K562 (cell line): ENCODE results near the gene PPP2R1A. TPM values are rescaled to one million over a fixed set of nuclear protein-coding genes. Genes with fewer than 3 reads are reported as not detected.

Source experiments
- ATAC-seq: fragments of 200-7000 bp; cut with Tn5 transposase; 3 replicates; pipeline ENCODE4 v1.9.1; 2020; ENCODE audit warnings: moderate library complexity
- BruUV-seq: library from RNA; stranded (reverse); fragments of 400-500 nt; replicated peaks from 2 replicates; lab custom pipeline; 2021; lab: Mats Ljungman, UMichigan
- CTCF ChIA-PET: fragments of 300-600 bp; formaldehyde crosslinking; extraction: SDS; loops from one replicate; lab custom pipeline; 2021; ENCODE audit warnings: low intra/inter-chr PET ratio; lab: Yijun Ruan, JAX
- POLR2A ChIA-PET: fragments of 300-600, 350-650 bp; sonication (Branson Sonifier 250); formaldehyde crosslinking; extraction: SDS; loops from one replicate; lab custom pipeline; 2021; ENCODE audit warnings: antibody characterized with exemption, inconsistent platforms; lab: Yijun Ruan, JAX
- DNase-seq, 4 experiments: peaks; one replicate each; pipeline versions ENCODE4 v3.0.0 to v3.0.0-alpha.2; 2011 to 2018; ENCODE audit warnings: low spot score in 3 of 4, mixed read lengths in 3 of 4; ENCODE audit errors: extremely low read depth in 1 of 4
- FAIRE-seq: peaks from 2 replicates; lab custom pipeline; 2011; peaks lifted over from hg19 to GRCh38; lab: Jason Lieb, UNC
- H2AFZ ChIP-seq: 2 replicates; pipeline ENCODE4 v1.6.0; 2011; ENCODE audit warnings: low read depth, low read length, control low read depth, inconsistent platforms
- H3K27ac ChIP-seq: fragments of 200-600 bp; 3 replicates; pipeline ENCODE4 v1.8.0; 2011; ENCODE audit warnings: low read depth, mild to moderate bottlenecking, control low read depth, inconsistent platforms, low read length, moderate library complexity, mixed read lengths; ENCODE audit errors: extremely low read depth
- H3K27me3 ChIP-seq, 2 experiments: fragments of 300-600 bp in 1 of 2; 2 replicates in 1 of 2; 3 replicates in 1 of 2; pipeline versions ENCODE4 v1.6.0 to v1.8.0; 2011; ENCODE audit warnings: inconsistent platforms in 2 of 2, low read length in 2 of 2, mild to moderate bottlenecking in 1 of 2, mixed read lengths in 1 of 2, moderate library complexity in 1 of 2; ENCODE audit not compliant: control insufficient read depth in 2 of 2, insufficient read depth in 2 of 2
- H3K36me3 ChIP-seq: fragments of 300-600 bp; 3 replicates; pipeline ENCODE4 v1.8.0; 2011; ENCODE audit warnings: mild to moderate bottlenecking, low read length, inconsistent platforms; ENCODE audit not compliant: control insufficient read depth, insufficient read depth
- H3K4me1 ChIP-seq, 2 experiments: fragments of 200-600 bp in 1 of 2; replicated peaks in 1 of 2; 2 replicates in 1 of 2; 3 replicates in 1 of 2; pipeline versions ENCODE4 v1.5.1 to v1.8.0; 2011; ENCODE audit warnings: inconsistent platforms in 2 of 2, low read length in 2 of 2, mild to moderate bottlenecking in 1 of 2, mixed read lengths in 1 of 2, moderate library complexity in 1 of 2; ENCODE audit not compliant: control insufficient read depth in 2 of 2, insufficient read depth in 2 of 2
- H3K4me2 ChIP-seq: 2 replicates; pipeline ENCODE4 v1.6.1; 2011; ENCODE audit warnings: low read length, control low read depth, inconsistent platforms, mixed read lengths; ENCODE audit not compliant: insufficient read depth
- H3K4me3 ChIP-seq: fragments of 200-600 bp; sonication (generic), shearing (Covaris generic); 2 replicates; pipeline ENCODE4 v1.5.1; 2016; ENCODE audit warnings: control low read depth, inconsistent platforms
- H3K79me2 ChIP-seq: fragments of 200-600 bp; 3 replicates; pipeline ENCODE4 v1.8.0; 2011; ENCODE audit warnings: low read length, inconsistent platforms; ENCODE audit not compliant: control insufficient read depth, insufficient read depth
- H3K9ac ChIP-seq, 2 experiments: 2 replicates each; pipeline versions ENCODE4 v1.6.0 to v1.6.1; 2011; ENCODE audit warnings: low read depth in 2 of 2, low read length in 2 of 2, control low read depth in 1 of 2, inconsistent platforms in 1 of 2, mild to moderate bottlenecking in 1 of 2, mixed read lengths in 1 of 2; ENCODE audit not compliant: insufficient read depth in 1 of 2
- H3K9me1 ChIP-seq: one replicate; pipeline ENCODE4 v1.6.0; 2011; ENCODE audit warnings: inconsistent platforms, mild to moderate bottlenecking, low read length, moderate library complexity; ENCODE audit not compliant: control insufficient read depth, insufficient read depth
- H3K9me3 ChIP-seq: replicated peaks from 2 replicates; pipeline ENCODE4 v1.5.1; 2011; ENCODE audit warnings: low read depth, low read length, inconsistent platforms; ENCODE audit not compliant: control insufficient read depth, insufficient read depth
- H4K20me1 ChIP-seq: replicated peaks from 2 replicates; pipeline ENCODE4 v1.6.1; 2011; ENCODE audit warnings: low read length, inconsistent platforms, mixed read lengths; ENCODE audit not compliant: control insufficient read depth, insufficient read depth
- ADNP ChIP-seq: fragments of 200-800 bp; sonication (Bioruptor generic); IDR thresholded peaks from 2 replicates; pipeline ENCODE4 v1.6.1; 2016; ENCODE audit warnings: missing genetic modification characterization, missing compliant biosample characterization
- CHCHD3 ChIP-seq: fragments of 250-450 bp; sonication (Bioruptor Pico); IDR thresholded peaks from 2 replicates; pipeline ENCODE4 v2.1.2; 2022; ENCODE audit warnings: mild to moderate bottlenecking
- ERF ChIP-seq: fragments of 450-650 bp; formaldehyde crosslinking; IDR thresholded peaks from 2 replicates; pipeline ENCODE4 v1.4.0; 2020; ENCODE audit warnings: mild to moderate bottlenecking, mixed read lengths
- IFI16 ChIP-seq: fragments of 250-450 bp; sonication (Bioruptor Pico); IDR thresholded peaks from 2 replicates; pipeline ENCODE4 v2.1.2; 2022; ENCODE audit warnings: mild to moderate bottlenecking, inconsistent platforms
- MEIS2 ChIP-seq: fragments of 450-650 bp; IDR thresholded peaks from 2 replicates; pipeline ENCODE4 v1.6.1; 2014; ENCODE audit warnings: mild to moderate bottlenecking; ENCODE audit not compliant: partially characterized antibody
- NCOA2 ChIP-seq, 2 experiments: fragments of 450-650 bp; IDR thresholded peaks; 2 replicates each; pipeline ENCODE4 v1.6.1; 2018; ENCODE audit warnings: mild to moderate bottlenecking in 2 of 2, moderate library complexity in 1 of 2; ENCODE audit not compliant: partially characterized antibody in 2 of 2
- NFIC ChIP-seq: fragments of 450-650 bp; IDR thresholded peaks from 2 replicates; pipeline ENCODE4 v1.6.1; 2017; ENCODE audit warnings: mild to moderate bottlenecking, inconsistent platforms
- PHTF2 ChIP-seq: fragments of 250-450 bp; sonication (Bioruptor Pico); IDR thresholded peaks from 2 replicates; pipeline ENCODE4 v1.5.0; 2021; ENCODE audit warnings: mild to moderate bottlenecking
- SP1 ChIP-seq: sonication (generic); formaldehyde crosslinking; IDR thresholded peaks from 2 replicates; pipeline ENCODE4 v1.8.1; 2022; ENCODE audit warnings: mild to moderate bottlenecking, missing genetic modification reagents
- ZNF232 ChIP-seq: sonication (generic); formaldehyde crosslinking; IDR thresholded peaks from 2 replicates; pipeline ENCODE4 v1.8.0; 2022; ENCODE audit warnings: mild to moderate bottlenecking, missing genetic modification reagents
- ZNF785 ChIP-seq: fragments of 250-450 bp; sonication (Bioruptor Pico); IDR thresholded peaks from 2 replicates; pipeline ENCODE4 v1.4.0; 2020; ENCODE audit warnings: mild to moderate bottlenecking
- ZZZ3 ChIP-seq: fragments of 450-650 bp; IDR thresholded peaks from 2 replicates; pipeline ENCODE4 v1.6.1; 2016; ENCODE audit warnings: antibody characterized with exemption, mild to moderate bottlenecking, moderate library complexity
- WGBS: fragments of 100-300 bp; shearing (Covaris generic); methylation state at CpG from one replicate; pipeline ENCODE4 v1.1.6; 2016; ENCODE audit warnings: low coverage, mixed read lengths; ENCODE audit not compliant: insufficient coverage; ENCODE audit errors: missing lambda C conversion rate; 5-methylcytosine and 5-hydroxymethylcytosine counted together
- in situ Hi-C: fragments of 300-500 bp; cut with MboI; formaldehyde crosslinking; loops from 4 replicates; pipeline ENCODE4 v1.15.0; 2018; ENCODE audit warnings: inconsistent platforms, mixed read lengths
- intact Hi-C: fragments of 100-400 bp; cut with micrococcal nuclease; formaldehyde crosslinking; loops from 2 replicates; pipeline ENCODE4 v1.14.2; 2022
- polyA plus RNA-seq, 8 experiments: library from polyadenylated mRNA; depleted of rRNA in 4 of 8; stranded (reverse) in 5 of 8; unstranded in 3 of 8; fragments of >200 nt; fragmentation: Nextera tagmentation in 2 of 8; fragmentation: Illumina TruSeq in 1 of 8; extraction: Ambion mirVana in 2 of 8; extraction: Trizol in 1 of 8; gene quantifications; 2 replicates each; pipeline versions ENCODE4 v1.2.1 to v1.2.3, GENCODE V29; 2011 to 2014; ENCODE audit warnings: inconsistent platforms in 1 of 8, missing spikeins in 1 of 8
- total RNA-seq, 7 experiments: library from RNA; depleted of rRNA in 6 of 7; stranded (reverse); fragments of >200 nt in 6 of 7; fragmentation: Illumina TruSeq in 2 of 7; extraction: Trizol in 2 of 7; gene quantifications; 2 replicates each; pipeline versions ENCODE4 v1.2.1 to v1.2.3, GENCODE V29; 2011 to 2021; ENCODE audit warnings: low replicate concordance in 1 of 7
- TF ChIP-seq, protein P1 (sequence below): sonication (generic); formaldehyde crosslinking; IDR thresholded peaks from 2 replicates; pipeline ENCODE4 v1.8.1; 2022; ENCODE audit warnings: missing genetic modification reagents
- TF ChIP-seq, protein P2 (sequence below): fragments of 450-650 bp; IDR thresholded peaks from 2 replicates; pipeline ENCODE4 v1.6.1; 2018; ENCODE audit warnings: mild to moderate bottlenecking, low read depth; ENCODE audit not compliant: partially characterized antibody

The PPP2R1A gene
- total and polyA plus RNA-seq, 9 of the 15 experiments (the other 6 are each of a cell fraction or from before 2014, with no cell fraction given), result 10.1 to 211 (median 70.1) TPM

DNA sequence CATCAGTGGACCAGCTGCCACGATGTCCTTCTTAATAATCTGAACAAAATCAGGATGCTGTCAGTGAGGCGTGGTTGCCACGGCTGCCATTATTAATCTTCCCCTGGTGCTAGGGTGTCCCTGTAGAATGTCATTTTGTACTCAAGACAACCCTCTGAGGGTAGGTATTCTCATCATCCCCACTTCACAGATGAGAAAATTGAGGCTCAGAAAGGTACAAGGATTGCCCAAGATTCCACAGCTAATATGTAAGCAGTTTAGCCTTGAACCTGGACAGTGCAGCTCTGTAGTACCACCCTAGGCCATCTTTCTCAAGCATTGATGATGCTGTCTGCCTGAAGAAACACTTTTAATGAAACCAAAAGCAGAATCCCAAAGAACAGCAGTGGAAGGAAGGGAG lies 8.1 kb downstream of the PPP2R1A start (continued):
- TF ChIP-seq, protein P1, sequence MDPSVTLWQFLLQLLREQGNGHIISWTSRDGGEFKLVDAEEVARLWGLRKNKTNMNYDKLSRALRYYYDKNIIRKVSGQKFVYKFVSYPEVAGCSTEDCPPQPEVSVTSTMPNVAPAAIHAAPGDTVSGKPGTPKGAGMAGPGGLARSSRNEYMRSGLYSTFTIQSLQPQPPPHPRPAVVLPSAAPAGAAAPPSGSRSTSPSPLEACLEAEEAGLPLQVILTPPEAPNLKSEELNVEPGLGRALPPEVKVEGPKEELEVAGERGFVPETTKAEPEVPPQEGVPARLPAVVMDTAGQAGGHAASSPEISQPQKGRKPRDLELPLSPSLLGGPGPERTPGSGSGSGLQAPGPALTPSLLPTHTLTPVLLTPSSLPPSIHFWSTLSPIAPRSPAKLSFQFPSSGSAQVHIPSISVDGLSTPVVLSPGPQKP (CRISPR knock-in tag), result no peak
- TF ChIP-seq, protein P2, sequence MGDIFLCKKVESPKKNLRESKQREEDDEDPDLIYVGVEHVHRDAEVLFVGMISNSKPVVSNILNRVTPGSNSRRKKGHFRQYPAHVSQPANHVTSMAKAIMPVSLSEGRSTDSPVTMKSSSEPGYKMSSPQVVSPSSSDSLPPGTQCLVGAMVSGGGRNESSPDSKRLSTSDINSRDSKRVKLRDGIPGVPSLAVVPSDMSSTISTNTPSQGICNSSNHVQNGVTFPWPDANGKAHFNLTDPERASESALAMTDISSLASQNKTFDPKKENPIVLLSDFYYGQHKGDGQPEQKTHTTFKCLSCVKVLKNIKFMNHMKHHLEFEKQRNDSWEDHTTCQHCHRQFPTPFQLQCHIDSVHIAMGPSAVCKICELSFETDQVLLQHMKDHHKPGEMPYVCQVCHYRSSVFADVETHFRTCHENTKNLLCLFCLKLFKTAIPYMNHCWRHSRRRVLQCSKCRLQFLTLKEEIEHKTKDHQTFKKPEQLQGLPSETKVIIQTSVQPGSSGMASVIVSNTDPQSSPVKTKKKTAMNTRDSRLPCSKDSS, result no peak
- TF ChIP-seq IFI16 (CRISPR knock-in tag) (no peak), PHTF2 (CRISPR knock-in tag) (no peak), ADNP (tag) (0 out of 2 replicates have a peak, but pooled peaks have one; percentile 46)

DNA sequence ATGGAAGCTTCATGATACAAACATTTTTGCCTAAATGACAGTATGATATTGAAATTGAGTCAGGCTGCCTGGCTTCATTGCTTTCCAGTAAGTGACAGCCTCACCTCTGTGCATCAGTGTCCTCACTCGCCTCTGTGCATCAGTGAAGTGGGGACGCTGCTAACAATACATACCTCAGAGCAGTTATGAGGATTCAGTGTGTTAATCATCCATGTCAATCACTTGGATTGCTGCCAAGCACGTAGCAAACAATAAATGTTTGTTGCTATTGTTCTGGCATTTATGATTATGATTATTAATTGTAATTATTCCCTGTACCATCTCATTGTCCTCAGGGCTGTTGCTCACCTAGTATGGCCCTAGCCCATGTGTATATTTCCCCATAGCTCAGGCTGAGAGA lies 8.8 kb downstream of the PPP2R1A start:
- in situ Hi-C loops (no loop called here), intact Hi-C loops (no loop called here)
- Histone ChIP-seq H3K9me1 (no peaks in the 10 kb centered on the region), H3K9ac (no peak overlapping the region), H3K36me3 (peaks cover 94% of the 10 kb centered on the region), H3K4me1 (no peaks in the 10 kb centered on the region), H3K27ac (no peak overlapping the region), H2AFZ (no peak overlapping the region), H3K4me3 (no peak overlapping the region), H3K27me3 (no peaks in the 10 kb centered on the region), H3K4me2 (no peak overlapping the region)
- POLR2A ChIA-PET, result interaction anchor here (0.9 to 2.5 kb wide), 2 partner anchors 9 kb away, joined by 3 to 10 read pairs; partner anchors contain the start of gene PPP2R1A
- ATAC-seq, result no peak
- TF ChIP-seq ZNF232 (CRISPR knock-in tag) (no peak), ZZZ3 (no peak), ERF (CRISPR knock-in tag) (no peak), CHCHD3 (CRISPR knock-in tag) (no peak), MEIS2 (peak; percentile 16), ZNF785 (CRISPR knock-in tag) (no peak), NCOA2 (IDR thresholded peaks at IDR 0.05; ENCODE audit: partially characterized antibody in 2 of 2) (no peak), SP1 (CRISPR knock-in tag) (no peak), NFIC (peak; percentile 51; the same call in 1 of the 2 replicates)
- TF ChIP-seq, all 486 proteins: peak for 2
- FAIRE-seq (no peak), DNase-seq (no peak)
- Histone ChIP-seq H3K9me3 (no peaks in the 10 kb centered on the region), H4K20me1 (peaks cover 4% of the 10 kb centered on the region), H3K79me2 (peaks cover 89% of the 10 kb centered on the region)
- CTCF ChIA-PET, result no interaction called here
- 74% methylated on average over 3 of the region's 3 CpGs for WGBS
- no TSS peak for BruUV-seq
